Measurements from ENCODE around the gene HM13. TPM values are rescaled to one million over a fixed set of nuclear protein-coding genes. Genes with fewer than 3 reads are reported as not detected.

Gene HM13
- total and polyA plus RNA-seq, 2 of the 13 experiments (the other 11 are each of a cell fraction or from before 2014, with no cell fraction given) = 118 to 243 TPM

- TF ChIP-seq, protein P1, sequence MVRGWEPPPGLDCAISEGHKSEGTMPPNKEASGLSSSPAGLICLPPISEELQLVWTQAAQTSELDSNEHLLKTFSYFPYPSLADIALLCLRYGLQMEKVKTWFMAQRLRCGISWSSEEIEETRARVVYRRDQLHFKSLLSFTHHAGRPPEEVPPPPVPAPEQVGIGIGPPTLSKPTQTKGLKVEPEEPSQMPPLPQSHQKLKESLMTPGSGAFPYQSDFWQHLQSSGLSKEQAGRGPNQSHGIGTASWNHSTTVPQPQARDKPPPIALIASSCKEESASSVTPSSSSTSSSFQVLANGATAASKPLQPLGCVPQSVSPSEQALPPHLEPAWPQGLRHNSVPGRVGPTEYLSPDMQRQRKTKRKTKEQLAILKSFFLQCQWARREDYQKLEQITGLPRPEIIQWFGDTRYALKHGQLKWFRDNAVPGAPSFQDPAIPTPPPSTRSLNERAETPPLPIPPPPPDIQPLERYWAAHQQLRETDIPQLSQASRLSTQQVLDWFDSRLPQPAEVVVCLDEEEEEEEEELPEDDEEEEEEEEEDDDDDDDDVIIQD (CRISPR knock-in tag; IDR thresholded peaks at IDR 0.05; ENCODE audit: low read depth) = no peak
- TF ChIP-seq THYN1 (CRISPR knock-in tag; IDR thresholded peaks at IDR 0.05; ENCODE audit: borderline replicate concordance, low read depth) = peak; percentile 97; the same call in 1 of the 2 replicates
- no peak for TF ChIP-seq JUN (CRISPR knock-in tag; IDR thresholded peaks at IDR 0.05)
- no peak for TF ChIP-seq ZNF124 (CRISPR knock-in tag; IDR thresholded peaks at IDR 0.05)
- TF ChIP-seq SP5 (CRISPR knock-in tag; IDR thresholded peaks at IDR 0.05; ENCODE audit: borderline replicate concordance, low read depth) = no peak
- TF ChIP-seq BORCS8-MEF2B (CRISPR knock-in tag; IDR thresholded peaks at IDR 0.05) = peak; percentile 96; the same call in 1 of the 2 replicates
- no peak for TF ChIP-seq ZNF10 (CRISPR knock-in tag; IDR thresholded peaks at IDR 0.05; ENCODE audit: borderline replicate concordance, low read depth)
- TF ChIP-seq KAT2B (IDR thresholded peaks at IDR 0.05; ENCODE audit: borderline replicate concordance, low read depth, low read length) = no peak
- no peak; the same call in 1 of the 2 replicates for TF ChIP-seq RARG (CRISPR knock-in tag; IDR thresholded peaks at IDR 0.05; ENCODE audit: low read depth)
- no peak for TF ChIP-seq ZNF614 (CRISPR knock-in tag; IDR thresholded peaks at IDR 0.05; ENCODE audit: borderline replicate concordance)
- TF ChIP-seq, protein P2, sequence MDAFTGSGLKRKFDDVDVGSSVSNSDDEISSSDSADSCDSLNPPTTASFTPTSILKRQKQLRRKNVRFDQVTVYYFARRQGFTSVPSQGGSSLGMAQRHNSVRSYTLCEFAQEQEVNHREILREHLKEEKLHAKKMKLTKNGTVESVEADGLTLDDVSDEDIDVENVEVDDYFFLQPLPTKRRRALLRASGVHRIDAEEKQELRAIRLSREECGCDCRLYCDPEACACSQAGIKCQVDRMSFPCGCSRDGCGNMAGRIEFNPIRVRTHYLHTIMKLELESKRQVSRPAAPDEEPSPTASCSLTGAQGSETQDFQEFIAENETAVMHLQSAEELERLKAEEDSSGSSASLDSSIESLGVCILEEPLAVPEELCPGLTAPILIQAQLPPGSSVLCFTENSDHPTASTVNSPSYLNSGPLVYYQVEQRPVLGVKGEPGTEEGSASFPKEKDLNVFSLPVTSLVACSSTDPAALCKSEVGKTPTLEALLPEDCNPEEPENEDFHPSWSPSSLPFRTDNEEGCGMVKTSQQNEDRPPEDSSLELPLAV (CRISPR knock-in tag; conservative IDR thresholded peaks at IDR 0.05; ENCODE audit: low read depth) = 0 out of 2 replicates have a peak, but pooled peaks have one; percentile 4
- TF ChIP-seq FUBP1 (CRISPR knock-in tag; IDR thresholded peaks at IDR 0.05; ENCODE audit: borderline replicate concordance) = 0 out of 2 replicates have a peak, but pooled peaks have one; percentile 99
- TF ChIP-seq ZNF383 (CRISPR knock-in tag; IDR thresholded peaks at IDR 0.05; ENCODE audit: borderline replicate concordance) = 0 out of 2 replicates have a peak, but pooled peaks have one; percentile 2
- no peak for TF ChIP-seq TEAD2 (CRISPR knock-in tag; IDR thresholded peaks at IDR 0.05)
- no peak for TF ChIP-seq ATF3 (CRISPR knock-in tag; IDR thresholded peaks at IDR 0.05)
- no peak for TF ChIP-seq FIP1L1 (IDR thresholded peaks at IDR 0.05; ENCODE audit: borderline replicate concordance, insufficient read depth, low read depth, low read length)
- peak; percentile 36; the same call in 1 of the 2 replicates for TF ChIP-seq ZBTB42 (CRISPR knock-in tag; IDR thresholded peaks at IDR 0.05)
- TF ChIP-seq ZNF790 (CRISPR knock-in tag; IDR thresholded peaks at IDR 0.05; ENCODE audit: borderline replicate concordance) = peak; percentile 74; the same call in 1 of the 2 replicates
- TF ChIP-seq PAF1 (CRISPR knock-in tag; IDR thresholded peaks at IDR 0.05) = peak; percentile 88; the same call in 1 of the 2 replicates
- TF ChIP-seq RBM22 (optimal IDR thresholded peaks at IDR 0.05; ENCODE audit: low read length) = no peak
- no peak for TF ChIP-seq SP140L (CRISPR knock-in tag; IDR thresholded peaks at IDR 0.05; ENCODE audit: borderline replicate concordance)
- no peak for TF ChIP-seq ZSCAN9 (CRISPR knock-in tag; IDR thresholded peaks at IDR 0.05; ENCODE audit: borderline replicate concordance)
These were observed 57.9 kb downstream of the HM13 start (continued) for GRCh38 chr20:31572042-31572700.

Data from HepG2 (cell line).